GM12801 (cell line): ENCODE results near the gene NEK6.

Source experiments
- CTCF ChIP-seq: IDR thresholded peaks from one replicate; pipeline ENCODE4 v1.5.1; 2011; ENCODE audit warnings: control low read depth; ENCODE audit not compliant: insufficient read length; ENCODE audit errors: extremely low read depth

The NEK6 gene

GRCh38 chr9:124389146-124389939 is 131.6 kb downstream of the NEK6 start:
- TF ChIP-seq CTCF, result no peak

DNA sequence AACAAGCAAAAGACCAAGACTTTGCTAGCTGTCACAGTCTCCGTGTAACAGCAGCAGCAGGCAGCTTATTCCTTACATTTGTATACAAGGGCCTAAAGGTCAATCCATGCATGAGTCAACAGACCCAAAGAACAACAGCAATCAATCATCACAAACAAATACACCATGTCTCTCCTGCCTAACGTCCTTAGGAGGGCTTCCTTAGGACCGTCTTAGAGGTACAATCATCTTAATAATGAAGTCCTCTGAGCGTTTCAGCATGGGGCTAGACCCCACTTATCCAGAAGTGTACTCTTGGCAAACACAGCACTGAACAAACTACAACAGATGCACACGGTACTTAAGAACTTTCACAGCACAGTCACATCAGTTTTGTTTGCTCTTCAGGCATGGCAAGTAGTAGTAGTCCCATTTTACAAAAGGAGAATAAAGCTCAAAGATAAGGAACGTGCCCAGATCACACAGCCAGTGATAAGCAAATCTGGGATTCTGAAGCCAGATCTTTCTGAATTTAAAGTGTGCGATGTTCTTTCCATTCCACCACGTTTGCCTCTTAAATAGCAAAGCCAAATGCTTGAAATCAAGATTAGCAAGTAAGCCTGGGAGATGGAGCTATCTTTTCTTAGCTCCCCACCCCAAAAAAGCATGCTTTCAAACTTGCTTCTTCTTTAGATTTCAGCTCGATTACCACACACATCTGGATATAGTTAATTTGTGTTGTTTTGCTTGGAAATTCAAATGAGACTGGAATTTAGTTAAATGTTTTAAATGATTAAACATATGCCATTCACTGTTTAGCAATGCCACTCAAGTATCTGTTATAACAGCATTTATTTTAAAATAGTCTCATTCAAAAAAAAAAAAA is 133.3 kb downstream of the NEK6 start:
- TF ChIP-seq CTCF, result no peak

- TF ChIP-seq CTCF, result no peak
These were observed 134.6 kb downstream of the NEK6 start for GRCh38 chr9:124392254-124392870.

DNA sequence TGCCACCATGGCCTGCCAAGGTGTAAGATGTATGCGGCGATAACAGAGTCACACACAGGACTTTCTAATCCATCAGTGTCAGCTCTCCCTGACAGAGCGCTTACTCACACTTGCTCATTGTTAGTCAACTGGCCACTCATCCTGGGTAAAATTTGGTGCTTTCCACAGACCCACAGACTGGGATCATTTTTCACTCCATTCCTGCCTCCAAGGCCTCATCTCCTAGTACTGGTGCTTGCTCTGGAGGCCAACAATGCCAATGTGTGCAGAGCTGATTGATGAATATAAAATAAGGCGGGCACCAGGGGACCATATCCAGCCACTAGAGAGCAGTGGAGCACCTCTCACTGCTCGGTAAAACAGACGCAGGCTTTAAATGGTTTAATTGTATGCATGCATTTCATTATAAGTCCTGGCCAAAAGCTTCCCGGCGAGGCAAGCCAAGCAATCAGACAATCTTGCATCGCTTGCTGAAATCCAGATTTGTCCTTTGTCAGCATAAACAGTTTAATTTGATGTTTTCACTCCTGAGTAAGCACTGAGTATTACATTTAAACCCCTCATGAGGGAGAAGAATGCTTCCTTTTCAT is 135.2 kb downstream of the NEK6 start:
- no peak for TF ChIP-seq CTCF

- TF ChIP-seq CTCF, result no peak
These were observed 136.4 kb downstream of the NEK6 start for GRCh38 chr9:124394167-124394566.

- no peak for TF ChIP-seq CTCF
These were observed 136.8 kb downstream of the NEK6 start for GRCh38 chr9:124394596-124394995.

GRCh38 chr9:124395826-124396225 is 138.1 kb downstream of the NEK6 start:
- TF ChIP-seq CTCF, result no peak
